ENCODE measurements around the gene UBE3B.

DNA sequence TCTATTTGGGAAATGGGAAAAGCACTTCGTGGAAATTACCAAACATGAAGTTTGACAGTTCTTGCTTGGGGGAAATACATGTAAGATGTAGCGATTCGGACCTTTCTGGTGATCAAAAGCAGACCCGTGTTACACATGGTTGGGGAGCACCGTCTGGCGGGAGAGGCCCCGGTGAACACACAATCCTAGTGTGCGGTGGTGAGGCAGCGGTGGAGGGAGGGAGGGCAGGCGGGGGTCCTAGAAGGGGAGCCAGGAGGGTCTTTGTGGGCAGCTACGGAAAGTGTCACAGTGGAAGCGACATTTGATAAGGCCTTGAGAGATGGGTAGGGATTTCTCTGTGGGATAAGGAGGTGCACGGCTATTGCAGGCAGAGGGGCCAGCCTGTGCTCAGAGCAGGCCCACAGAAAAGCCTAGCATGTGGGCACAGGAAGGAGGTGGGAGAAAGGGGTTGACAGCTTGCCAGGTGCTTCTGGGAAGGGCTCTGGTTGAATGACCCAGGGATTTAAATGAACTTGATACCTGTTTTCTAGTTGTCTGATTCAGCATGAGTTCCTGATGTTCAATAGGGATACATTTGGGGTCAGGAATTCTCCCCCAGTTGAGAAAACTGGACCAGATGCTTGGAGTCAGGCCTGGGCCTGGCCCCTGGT lies 103.4 kb downstream of the UBE3B start:
- TF ChIP-seq, protein P1, sequence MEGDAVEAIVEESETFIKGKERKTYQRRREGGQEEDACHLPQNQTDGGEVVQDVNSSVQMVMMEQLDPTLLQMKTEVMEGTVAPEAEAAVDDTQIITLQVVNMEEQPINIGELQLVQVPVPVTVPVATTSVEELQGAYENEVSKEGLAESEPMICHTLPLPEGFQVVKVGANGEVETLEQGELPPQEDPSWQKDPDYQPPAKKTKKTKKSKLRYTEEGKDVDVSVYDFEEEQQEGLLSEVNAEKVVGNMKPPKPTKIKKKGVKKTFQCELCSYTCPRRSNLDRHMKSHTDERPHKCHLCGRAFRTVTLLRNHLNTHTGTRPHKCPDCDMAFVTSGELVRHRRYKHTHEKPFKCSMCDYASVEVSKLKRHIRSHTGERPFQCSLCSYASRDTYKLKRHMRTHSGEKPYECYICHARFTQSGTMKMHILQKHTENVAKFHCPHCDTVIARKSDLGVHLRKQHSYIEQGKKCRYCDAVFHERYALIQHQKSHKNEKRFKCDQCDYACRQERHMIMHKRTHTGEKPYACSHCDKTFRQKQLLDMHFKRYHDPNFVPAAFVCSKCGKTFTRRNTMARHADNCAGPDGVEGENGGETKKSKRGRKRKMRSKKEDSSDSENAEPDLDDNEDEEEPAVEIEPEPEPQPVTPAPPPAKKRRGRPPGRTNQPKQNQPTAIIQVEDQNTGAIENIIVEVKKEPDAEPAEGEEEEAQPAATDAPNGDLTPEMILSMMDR (IDR thresholded peaks at IDR 0.05; ENCODE audit: low read length), result no peak
- no peak for TF ChIP-seq EZH2 (IDR thresholded peaks at IDR 0.05; ENCODE audit: borderline replicate concordance, low read length)

Measured in OCI-LY1 (cell line).